Measurements from ENCODE around the gene BGLAP. TPM values are rescaled to one million over a fixed set of nuclear protein-coding genes. Genes with fewer than 3 reads are reported as not detected.
A peak's percentile ranks its signal among the peaks of the same experiment; 100 is the strongest.

BGLAP gene
- 1 to 10 TPM in 1 of 2 experiments, under 1 TPM in 1; 0.90 to 2.3 TPM for total RNA-seq

GRCh38 chr1:156241926-156242325, at the start of gene BGLAP:
Gene BGLAP, plus strand, starts transcription at chr1:156242184. Its CDS starts 48 bp downstream, at chr1:156242232.
- Mint-ChIP-seq H3K36me3 (peaks cover 17% of the 10 kb centered on the region), H3K4me1 (ENCODE audit: low read depth) (peaks cover 10% of the 10 kb centered on the region), H3K4me3 (no peak within 1 kb of the TSS), H3K27me3 (no peaks in the 10 kb centered on the region), H3K27ac (peak within 1 kb of the TSS; percentile 2), H3K9me3 (no peaks in the 10 kb centered on the region)
- ChIA-PET CTCF (interaction anchor here (0.6 kb wide), 1 partner anchor 17 kb away, joined by 3 read pairs; no protein-coding TSS in a partner anchor), POLR2A (interaction anchor here (1.2 kb wide), 1 partner anchor 41 kb away, joined by 3 read pairs; the partner anchor contains the start of gene SMG5)
- no peak for DNase-seq
- intact Hi-C loops (cut with micrococcal nuclease): no loop called here

- Mint-ChIP-seq H3K36me3 (peaks cover 40% of the 10 kb centered on the region), H3K4me1 (ENCODE audit: low read depth) (peaks cover 55% of the 10 kb centered on the region), H3K9me3 (no peaks in the 10 kb centered on the region), H3K27me3 (no peaks in the 10 kb centered on the region), H3K27ac (peak overlapping the region; percentile 81), H3K4me3 (peak overlapping the region; percentile 100)
- intact Hi-C loops (cut with micrococcal nuclease): loop anchor here (1.0 to 5.0 kb wide), 4 partner anchors 21 to 89 kb away; partner anchors contain the start of genes SMG5 and TMEM79
- CTCF ChIA-PET: interaction anchor here (0.8 to 1.9 kb wide), 6 partner anchors 20 to 86 kb away, joined by 3 to 13 read pairs (median 4); partner anchors contain the start of gene PMF1
- no peak for DNase-seq
- POLR2A ChIA-PET: interaction anchor here (0.6 to 4.1 kb wide), 11 partner anchors 20 to 298 kb away, joined by 3 to 27 read pairs (median 5); partner anchors contain the start of gene PMF1
Observed at GRCh38 chr1:156193208-156193487, 48.8 kb upstream of the BGLAP start.

GRCh38 chr1:156193488-156194299, 48.3 kb upstream of the BGLAP start, which contains the start of gene SLC25A44:
Gene SLC25A44, plus strand, starts transcription at chr1:156194104. Its CDS starts 5,744 bp downstream, at chr1:156199848.
- POLR2A ChIA-PET: interaction anchor here (0.6 to 4.1 kb wide), 15 partner anchors 20 to 298 kb away, joined by 3 to 27 read pairs (median 4); partner anchors contain the start of gene PMF1
- H3K4me1 Mint-ChIP-seq (ENCODE audit: low read depth): peaks cover 61% of the 10 kb centered on the region

GRCh38 chr1:156194300-156194652, 47.7 kb upstream of the BGLAP start:
- no peaks in the 10 kb centered on the region for H3K27me3 Mint-ChIP-seq
- peak overlapping the region; percentile 100 for H3K4me3 Mint-ChIP-seq
- H3K27ac Mint-ChIP-seq: peak overlapping the region; percentile 81
- ChIA-PET POLR2A (interaction anchor here (1.0 to 4.1 kb wide), 8 partner anchors 19 to 95 kb away, joined by 3 to 27 read pairs (median 4); partner anchors contain the start of gene PMF1), CTCF (interaction anchor here (0.9 to 1.9 kb wide), 6 partner anchors 19 to 49 kb away, joined by 3 to 13 read pairs (median 4); partner anchors contain the start of gene PMF1)
- no peaks in the 10 kb centered on the region for H3K9me3 Mint-ChIP-seq
- H3K4me1 Mint-ChIP-seq (ENCODE audit: low read depth): peaks cover 67% of the 10 kb centered on the region
- DNase-seq: no peak
- peaks cover 48% of the 10 kb centered on the region for H3K36me3 Mint-ChIP-seq
- intact Hi-C loops (cut with micrococcal nuclease): loop anchor here (5.0 kb wide), 1 partner anchor 88 kb away; the partner anchor contains the start of genes SMG5 and TMEM79

More at GRCh38 chr1:156193488-156194299, 48.3 kb upstream of the BGLAP start, which contains the start of gene SLC25A44:
- Mint-ChIP-seq H3K27me3 (no peaks in the 10 kb centered on the region), H3K9me3 (no peaks in the 10 kb centered on the region), H3K4me3 (peak within 1 kb of the TSS; percentile 100), H3K36me3 (peaks cover 43% of the 10 kb centered on the region), H3K27ac (peak within 1 kb of the TSS; percentile 81)
- intact Hi-C loops (cut with micrococcal nuclease): loop anchor here (1.0 to 5.0 kb wide), 4 partner anchors 21 to 89 kb away; partner anchors contain the start of genes SMG5 and TMEM79
- CTCF ChIA-PET: interaction anchor here (0.8 to 1.9 kb wide), 7 partner anchors 19 to 87 kb away, joined by 3 to 13 read pairs (median 3); partner anchors contain the start of gene PMF1
- DNase-seq: peak; percentile 99

- Mint-ChIP-seq H3K4me3 (peak overlapping the region; percentile 100), H3K27ac (peak overlapping the region; percentile 46), H3K27me3 (no peaks in the 10 kb centered on the region), H3K9me3 (no peaks in the 10 kb centered on the region), H3K36me3 (peaks cover 62% of the 10 kb centered on the region), H3K4me1 (ENCODE audit: low read depth) (peaks cover 81% of the 10 kb centered on the region)
- CTCF ChIA-PET: interaction anchor here (6.2 kb wide), 1 partner anchor 29 kb away, joined by 56 read pairs; no protein-coding TSS in a partner anchor
- DNase-seq: no peak
- intact Hi-C loops (cut with micrococcal nuclease): no loop called here
- POLR2A ChIA-PET: interaction anchor here (6.5 kb wide), 1 partner anchor 19 kb away, joined by 62 read pairs; the partner anchor contains the start of gene PMF1
Observed at GRCh38 chr1:156195853-156196252, 46.1 kb upstream of the BGLAP start.

- intact Hi-C loops (cut with micrococcal nuclease): no loop called here
- H3K27ac Mint-ChIP-seq: peak overlapping the region; percentile 46
- ChIA-PET CTCF (interaction anchor here (1.4 to 6.2 kb wide), 2 partner anchors 28 to 49 kb away, joined by 3 to 56 read pairs; no protein-coding TSS in a partner anchor), POLR2A (interaction anchor here (1.0 to 6.5 kb wide), 2 partner anchors 14 to 18 kb away, joined by 3 to 62 read pairs; partner anchors contain the start of gene PMF1)
- DNase-seq: no peak
- peaks cover 62% of the 10 kb centered on the region for H3K36me3 Mint-ChIP-seq
- peaks cover 81% of the 10 kb centered on the region for H3K4me1 Mint-ChIP-seq (ENCODE audit: low read depth)
- no peaks in the 10 kb centered on the region for H3K9me3 Mint-ChIP-seq
- no peaks in the 10 kb centered on the region for H3K27me3 Mint-ChIP-seq
- peak overlapping the region; percentile 100 for H3K4me3 Mint-ChIP-seq
Observed at GRCh38 chr1:156196445-156196844, 45.5 kb upstream of the BGLAP start.

- intact Hi-C loops (cut with micrococcal nuclease): loop anchor here (1.0 to 2.0 kb wide), 3 partner anchors 14 to 38 kb away; partner anchors contain the start of gene PMF1
- Mint-ChIP-seq H3K4me1 (ENCODE audit: low read depth) (peaks cover 64% of the 10 kb centered on the region), H3K27ac (no peak overlapping the region), H3K9me3 (no peaks in the 10 kb centered on the region), H3K36me3 (peaks cover 61% of the 10 kb centered on the region), H3K27me3 (no peaks in the 10 kb centered on the region), H3K4me3 (no peak overlapping the region)
- ChIA-PET POLR2A (interaction anchor here (0.6 to 6.5 kb wide), 7 partner anchors 12 to 102 kb away, joined by 3 to 62 read pairs (median 5); partner anchors contain the start of gene PMF1), CTCF (interaction anchor here (0.6 to 6.2 kb wide), 9 partner anchors 14 to 108 kb away, joined by 3 to 56 read pairs (median 6); partner anchors contain the start of gene PMF1)
- peak; percentile 73 for DNase-seq
Observed at GRCh38 chr1:156198831-156199349, 43.1 kb upstream of the BGLAP start.

- CTCF ChIA-PET: interaction anchor here (1.5 to 6.2 kb wide), 4 partner anchors 13 to 71 kb away, joined by 3 to 56 read pairs (median 10); partner anchors contain the start of gene PMF1
- no peak overlapping the region for H3K27ac Mint-ChIP-seq
- peaks cover 56% of the 10 kb centered on the region for H3K36me3 Mint-ChIP-seq
Observed at GRCh38 chr1:156200044-156200443, 41.9 kb upstream of the BGLAP start.

GRCh38 chr1:156203331-156203730, 38.7 kb upstream of the BGLAP start:
- peaks cover 33% of the 10 kb centered on the region for H3K4me1 Mint-ChIP-seq (ENCODE audit: low read depth)
- intact Hi-C loops (cut with micrococcal nuclease): no loop called here
- POLR2A ChIA-PET: interaction anchor here (1.1 kb wide), 1 partner anchor 20 kb away, joined by 3 read pairs; no protein-coding TSS in a partner anchor
- no peak overlapping the region for H3K27ac Mint-ChIP-seq
- no peak overlapping the region for H3K4me3 Mint-ChIP-seq
- H3K27me3 Mint-ChIP-seq: no peaks in the 10 kb centered on the region
- CTCF ChIA-PET: interaction anchor here (1.0 to 1.4 kb wide), 3 partner anchors 22 to 62 kb away, joined by 3 to 4 read pairs (median 3); no protein-coding TSS in a partner anchor
- peaks cover 44% of the 10 kb centered on the region for H3K36me3 Mint-ChIP-seq
- DNase-seq: no peak
- H3K9me3 Mint-ChIP-seq: no peaks in the 10 kb centered on the region

More at GRCh38 chr1:156200044-156200443, 41.9 kb upstream of the BGLAP start:
- DNase-seq: peak; percentile 49
- intact Hi-C loops (cut with micrococcal nuclease): no loop called here
- Mint-ChIP-seq H3K27me3 (no peaks in the 10 kb centered on the region), H3K4me3 (no peak overlapping the region), H3K9me3 (no peaks in the 10 kb centered on the region), H3K4me1 (ENCODE audit: low read depth) (peaks cover 58% of the 10 kb centered on the region)
- POLR2A ChIA-PET: interaction anchor here (2.4 to 6.5 kb wide), 3 partner anchors 10 to 18 kb away, joined by 6 to 62 read pairs (median 27); partner anchors contain the start of gene PMF1

GRCh38 chr1:156204686-156205085, 37.3 kb upstream of the BGLAP start:
- Mint-ChIP-seq H3K36me3 (peaks cover 44% of the 10 kb centered on the region), H3K9me3 (no peaks in the 10 kb centered on the region), H3K27me3 (no peaks in the 10 kb centered on the region), H3K27ac (peak overlapping the region; percentile 35), H3K4me1 (ENCODE audit: low read depth) (peaks cover 22% of the 10 kb centered on the region), H3K4me3 (no peak overlapping the region)
- ChIA-PET POLR2A (no interaction called here), CTCF (no interaction called here)
- intact Hi-C loops (cut with micrococcal nuclease): no loop called here
- DNase-seq: no peak

- Mint-ChIP-seq H3K27me3 (no peaks in the 10 kb centered on the region), H3K4me3 (no peak overlapping the region), H3K9me3 (no peaks in the 10 kb centered on the region), H3K4me1 (ENCODE audit: low read depth) (peaks cover 28% of the 10 kb centered on the region), H3K27ac (peak overlapping the region; percentile 96), H3K36me3 (peaks cover 63% of the 10 kb centered on the region)
- intact Hi-C loops (cut with micrococcal nuclease): loop anchor here (5.0 kb wide), 1 partner anchor 291 kb away; the partner anchor contains the start of gene MEF2D
- ChIA-PET CTCF (interaction anchor here (1.5 to 5.4 kb wide), 2 partner anchors 14 to 70 kb away, joined by 3 to 78 read pairs; no protein-coding TSS in a partner anchor), POLR2A (interaction anchor here (0.6 to 5.2 kb wide), 4 partner anchors 10 to 15 kb away, joined by 3 to 85 read pairs (median 4); no protein-coding TSS in a partner anchor)
- DNase-seq: no peak
Observed at GRCh38 chr1:156211243-156211642, 30.7 kb upstream of the BGLAP start.

Measured in activated CD4-positive, alpha-beta memory T cell treated with anti-CD3 and anti-CD28 coated beads for 36 hours (primary cell).